Measurements from ENCODE around the gene CLDN5. TPM values are rescaled to one million over a fixed set of nuclear protein-coding genes. Genes with fewer than 3 reads are reported as not detected.

The CLDN5 gene
- total RNA-seq, 1 experiment from 2014 or later: 0.44 TPM

DNA sequence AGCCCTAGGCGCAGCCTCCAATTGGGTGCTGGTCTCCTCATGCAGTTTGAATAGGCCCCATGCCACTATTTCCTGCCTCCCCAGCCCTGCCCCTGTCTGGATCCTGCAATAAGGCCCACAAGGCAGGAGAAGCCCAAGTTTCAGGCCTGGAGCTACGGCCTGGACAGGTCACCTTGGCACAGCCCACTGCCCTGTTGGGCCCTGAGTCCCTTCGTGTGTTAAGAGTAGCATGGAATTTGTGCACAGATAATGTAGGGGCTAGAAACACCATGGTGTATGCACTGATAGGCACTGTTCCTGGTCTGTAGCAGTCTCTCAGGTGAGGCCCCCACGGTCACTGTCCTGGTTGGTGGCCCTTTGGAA lies 24.3 kb downstream of the CLDN5 start:
- Histone ChIP-seq H3K9ac (ENCODE audit: extremely low read depth, insufficient read length, low read length) (no peak overlapping the region), H3T11ph (ENCODE audit: low read length) (no peak overlapping the region), H2BK20ac (ENCODE audit: low read depth, low read length, poor library complexity, severe bottlenecking) (no peak overlapping the region), H2BK15ac (ENCODE audit: low read depth, low read length) (no peak overlapping the region), H3K79me1 (ENCODE audit: insufficient read depth, low read depth, low read length, poor library complexity, severe bottlenecking) (no peaks in the 10 kb centered on the region), H2BK120ac (ENCODE audit: low read depth, low read length, poor library complexity, severe bottlenecking) (no peak overlapping the region), H3K27me3 (ENCODE audit: insufficient read depth, low read length) (no peaks in the 10 kb centered on the region), H3K9me3 (ENCODE audit: control insufficient read depth, low read depth, low read length) (no peaks in the 10 kb centered on the region), H3K18ac (ENCODE audit: insufficient read length, low read depth, low read length) (no peak overlapping the region), H3K4ac (ENCODE audit: low read depth, low read length) (no peak overlapping the region), H3K4me2 (ENCODE audit: insufficient read depth, insufficient read length, low read length) (no peak overlapping the region), H4K8ac (replicated peaks; ENCODE audit: insufficient read length, low read depth, low read length) (no peak overlapping the region), H2BK5ac (ENCODE audit: insufficient read length, low read length) (no peak overlapping the region), H3K4me1 (ENCODE audit: insufficient read depth, low read length) (no peaks in the 10 kb centered on the region; the same call in 1 of the 2 replicates), H3K23ac (ENCODE audit: insufficient read length, low read depth, low read length) (no peak overlapping the region), H2AK5ac (ENCODE audit: insufficient read length, low read length) (no peak overlapping the region), H3K79me2 (ENCODE audit: insufficient read depth, low read length) (no peaks in the 10 kb centered on the region), H4K20me1 (ENCODE audit: control insufficient read depth, insufficient read depth, insufficient read length) (no peaks in the 10 kb centered on the region), H2AFZ (ENCODE audit: low read length) (no peak overlapping the region), H3K23me2 (ENCODE audit: insufficient read length, low read depth, low read length, poor library complexity, severe bottlenecking) (no peaks in the 10 kb centered on the region), H4K5ac (ENCODE audit: insufficient read length, low read depth, low read length) (no peak overlapping the region), H3K27ac (ENCODE audit: insufficient read length, low read depth, low read length) (no peak overlapping the region), H2BK12ac (ENCODE audit: insufficient read length, low read depth, low read length) (no peak overlapping the region), H3K56ac (ENCODE audit: insufficient read length, low read depth, low read length) (no peak overlapping the region), H4K91ac (ENCODE audit: insufficient read length, low read depth, low read length) (no peak overlapping the region), H3K14ac (ENCODE audit: insufficient read depth, low read length) (no peak overlapping the region)
- WGBS (ENCODE audit: extremely low coverage, insufficient read length, low lambda C conversion rate): no CpG with 5 or more reads among the region's 4 CpGs
- Mint-ChIP-seq H3K27me3 (ENCODE audit: low read depth) (no peaks in the 10 kb centered on the region), H3K4me3 (no peak overlapping the region), H3K4me1 (peaks cover 9% of the 10 kb centered on the region in 2 experiments), H3K27ac (no peak overlapping the region), H3K36me3 (ENCODE audit: insufficient read depth in 1 of 3, low read depth in 3 of 3) (peaks cover 4 to 53% (median 22%) of the 10 kb centered on the region in 3 experiments), H3K9me3 (no peaks in the 10 kb centered on the region)
- TF ChIP-seq CTCF (conservative IDR thresholded peaks at IDR 0.05): no peak
- no peak for DNase-seq

Measured in H9 (cell line).